Activated naive CD4-positive, alpha-beta T cell treated with anti-CD3 and anti-CD28 coated beads, Interleukin-2, amount 50 U/mL, for 72 hours (primary cell): ENCODE results near the gene RPS15. TPM values are rescaled to one million over a fixed set of nuclear protein-coding genes. Genes with fewer than 3 reads are reported as not detected.
A peak's percentile ranks its signal among the peaks of the same experiment; 100 is the strongest.
"Not testable (repeated sequence)": the region's sequence is repeated elsewhere in the genome, so short reads cannot be mapped to it uniquely, and the experiment has no call there.

Source experiments
- ATAC-seq, 2 donors: fragments of 150-1000 bp; cut with Tn5 transposase; 2 replicates each; pipeline ENCODE4 v1.10.0; 2021; ENCODE audit warnings: mild to moderate bottlenecking in 2 of 2, moderate library complexity in 2 of 2
- DNase-seq, 2 donors: peaks; one replicate each; pipeline ENCODE4 v3.0.0; 2021 to 2022; ENCODE audit warnings: low spot score in 2 of 2
- H3K27ac Mint-ChIP-seq, 2 donors: one replicate each; pipeline ENCODE4 v1.8.0; 2022; ENCODE audit warnings: mild to moderate bottlenecking in 2 of 2, mixed read lengths in 2 of 2
- H3K36me3 Mint-ChIP-seq, 2 donors: one replicate each; pipeline ENCODE4 v1.8.0; 2022; ENCODE audit warnings: mixed read lengths in 2 of 2
- H3K9me3 Mint-ChIP-seq, 2 donors: one replicate each; pipeline ENCODE4 v1.8.0; 2022; ENCODE audit warnings: mixed read lengths in 2 of 2
- total RNA-seq, 2 donors: library from RNA; stranded (reverse); gene quantifications; one replicate each; pipeline ENCODE4 v1.2.3, GENCODE V29; 2022

The RPS15 gene
- total RNA-seq, 2 donors from 2014 or later = 1,495 to 1,747 TPM

- peaks cover 24 to 36% of the 10 kb centered on the region in 2 donors for H3K36me3 Mint-ChIP-seq
- peak in 1 of 2 donors; percentile 1 for ATAC-seq
Observed at GRCh38 chr19:1438933-1439354, 748 bp downstream of the RPS15 start.

GRCh38 chr19:1439525-1440417 lies 1.6 kb downstream of the RPS15 start:
- peaks cover 24 to 36% of the 10 kb centered on the region in 2 donors for H3K36me3 Mint-ChIP-seq
- H3K9me3 Mint-ChIP-seq, DNase-seq, ATAC-seq: not testable (repeated sequence)
- peak overlapping the region; percentile 96 to 100 for H3K27ac Mint-ChIP-seq

More at GRCh38 chr19:1438933-1439354, 748 bp downstream of the RPS15 start:
- DNase-seq = no peak
- Mint-ChIP-seq H3K9me3 (no peaks in the 10 kb centered on the region), H3K27ac (peak overlapping the region; percentile 96 to 100)

- DNase-seq (no peak), ATAC-seq (no peak)
- peaks cover 24 to 36% of the 10 kb centered on the region in 2 donors for H3K36me3 Mint-ChIP-seq
- H3K27ac Mint-ChIP-seq = peak overlapping the region; percentile 96 to 100
- no peaks in the 10 kb centered on the region for H3K9me3 Mint-ChIP-seq
Observed at GRCh38 chr19:1440418-1440801, 2.2 kb downstream of the RPS15 start.

GRCh38 chr19:1441022-1441426 lies 2.8 kb downstream of the RPS15 start:
- ATAC-seq (no peak), DNase-seq (no peak)
- H3K9me3 Mint-ChIP-seq = no peaks in the 10 kb centered on the region
- peak overlapping the region; percentile 96 to 100 for H3K27ac Mint-ChIP-seq
- peaks cover 24 to 36% of the 10 kb centered on the region in 2 donors for H3K36me3 Mint-ChIP-seq

- Mint-ChIP-seq H3K9me3 (no peaks in the 10 kb centered on the region), H3K36me3 (peaks cover 24 to 36% of the 10 kb centered on the region in 2 donors), H3K27ac (peak overlapping the region; percentile 96 to 100)
- DNase-seq (no peak), ATAC-seq (no peak)
Observed at GRCh38 chr19:1441677-1442438, 3.7 kb downstream of the RPS15 start.

GRCh38 chr19:1445185-1445931 lies 7.2 kb downstream of the RPS15 start:
- H3K36me3 Mint-ChIP-seq = peaks cover 9 to 18% of the 10 kb centered on the region in 2 donors
- peak overlapping the region in 1 of 2 donors; percentile 74 for H3K27ac Mint-ChIP-seq
- ATAC-seq = peak; percentile 71 to 88
- DNase-seq = peak; percentile 81 to 91
- H3K9me3 Mint-ChIP-seq = no peaks in the 10 kb centered on the region

GRCh38 chr19:1445932-1446712 lies 7.9 kb downstream of the RPS15 start:
- DNase-seq (no peak), ATAC-seq (peak in 1 of 2 donors; percentile 10)
- Mint-ChIP-seq H3K27ac (no peak overlapping the region), H3K36me3 (peaks cover 7 to 10% of the 10 kb centered on the region in 2 donors), H3K9me3 (no peaks in the 10 kb centered on the region)

GRCh38 chr19:1446713-1447481 lies 8.7 kb downstream of the RPS15 start:
- Mint-ChIP-seq H3K36me3 (peaks cover 2 to 7% of the 10 kb centered on the region in 2 donors), H3K27ac (no peak overlapping the region), H3K9me3 (no peaks in the 10 kb centered on the region)
- ATAC-seq = no peak
- no peak for DNase-seq

GRCh38 chr19:1447504-1447903 lies 9.3 kb downstream of the RPS15 start:
- no peak overlapping the region for H3K27ac Mint-ChIP-seq
- H3K9me3 Mint-ChIP-seq = no peaks in the 10 kb centered on the region
- peaks cover 0 to 7% of the 10 kb centered on the region in 2 donors for H3K36me3 Mint-ChIP-seq
- DNase-seq (no peak), ATAC-seq (no peak)

- Mint-ChIP-seq H3K36me3 (peaks cover 0 to 7% of the 10 kb centered on the region in 2 donors), H3K9me3 (no peaks in the 10 kb centered on the region), H3K27ac (no peak overlapping the region)
- ATAC-seq (no peak), DNase-seq (no peak)
Observed at GRCh38 chr19:1447944-1448343, 9.7 kb downstream of the RPS15 start.

- Mint-ChIP-seq H3K27ac (no peak within 1 kb of the TSS), H3K36me3 (peaks cover 0 to 7% of the 10 kb centered on the region in 2 donors), H3K9me3 (no peaks in the 10 kb centered on the region)
- DNase-seq = peak in 1 of 2 donors; percentile 50
- ATAC-seq = peak in 1 of 2 donors; percentile 25
Observed at GRCh38 chr19:1449467-1450442, 11.6 kb downstream of the RPS15 start, which contains the start of gene APC2. Gene APC2, plus strand, starts transcription at chr19:1450121. Its CDS starts 2,881 bp downstream, at chr19:1453002.

GRCh38 chr19:1450735-1451731 lies 12.8 kb downstream of the RPS15 start:
- H3K36me3 Mint-ChIP-seq = peaks cover 0 to 7% of the 10 kb centered on the region in 2 donors
- no peak overlapping the region for H3K27ac Mint-ChIP-seq
- DNase-seq = no peak
- no peaks in the 10 kb centered on the region for H3K9me3 Mint-ChIP-seq
- ATAC-seq = no peak
